ENCODE data around the gene IRX3.

Gene IRX3

GRCh38 chr16:54286366-54287130 is at the start of gene IRX3:
Gene IRX3, minus strand, starts transcription at chr16:54286787. Its CDS starts 737 bp downstream, at chr16:54286050.
- no peak for DNase-seq

DNA sequence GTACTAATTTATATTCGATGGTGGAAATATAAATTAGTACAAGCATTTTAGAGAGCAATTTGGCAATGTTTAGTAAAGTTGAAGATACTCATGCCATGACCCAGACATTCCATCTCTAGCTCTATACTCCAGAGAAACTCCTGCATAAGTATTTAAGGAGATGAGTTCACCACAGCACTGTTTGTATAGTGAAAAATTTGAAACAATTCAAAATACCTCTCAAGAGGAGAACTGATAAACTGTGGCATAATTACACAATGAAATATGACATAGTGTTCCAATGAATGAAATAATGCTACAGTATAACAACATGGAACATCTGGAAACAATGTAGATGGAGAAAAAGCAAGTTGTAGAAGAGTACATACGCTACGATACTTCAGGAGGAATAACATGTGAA is 48.6 kb upstream of the IRX3 start:
- no peak for DNase-seq

- no peak for DNase-seq
Measured at GRCh38 chr16:54334208-54334607, 47.6 kb upstream of the IRX3 start.

- DNase-seq: no peak
Measured at GRCh38 chr16:54331241-54332002, 44.8 kb upstream of the IRX3 start.

GRCh38 chr16:54327609-54328008 is 41.0 kb upstream of the IRX3 start:
- DNase-seq: no peak

- no peak for DNase-seq
Measured at GRCh38 chr16:54326266-54326662, 39.7 kb upstream of the IRX3 start.

DNA sequence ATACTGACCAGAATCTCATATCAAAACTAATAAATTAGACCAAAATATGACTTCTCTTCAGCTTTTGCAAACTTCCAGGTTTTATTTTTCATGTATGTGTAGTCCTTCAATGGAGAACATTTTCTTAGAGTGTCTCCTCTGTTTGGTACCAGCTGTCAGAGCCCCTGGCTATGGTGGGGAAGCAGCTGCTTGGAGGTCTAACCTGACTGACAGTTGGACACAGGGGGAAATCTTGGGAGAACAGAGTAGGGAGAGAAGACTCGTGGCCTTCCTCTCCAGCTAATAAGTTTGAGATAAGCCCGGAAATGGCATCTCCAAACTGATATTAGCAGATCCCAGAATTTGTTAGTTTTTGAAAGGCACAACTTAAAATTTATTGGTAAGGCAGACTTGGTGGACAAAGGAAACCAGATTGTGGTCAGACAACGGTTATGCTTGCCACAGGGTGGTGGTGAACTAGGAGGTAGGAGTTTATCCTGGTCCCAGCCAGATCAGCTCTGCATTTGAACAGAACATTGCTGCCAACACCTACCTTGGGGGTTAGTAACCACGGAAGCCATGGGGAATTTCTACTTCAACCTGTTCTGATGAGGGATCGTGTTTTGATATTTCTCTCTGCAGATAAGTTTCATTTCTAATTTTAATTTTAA is 39.2 kb upstream of the IRX3 start:
- DNase-seq: no peak

- DNase-seq: no peak
Measured at GRCh38 chr16:54324716-54325115, 38.1 kb upstream of the IRX3 start.

DNA sequence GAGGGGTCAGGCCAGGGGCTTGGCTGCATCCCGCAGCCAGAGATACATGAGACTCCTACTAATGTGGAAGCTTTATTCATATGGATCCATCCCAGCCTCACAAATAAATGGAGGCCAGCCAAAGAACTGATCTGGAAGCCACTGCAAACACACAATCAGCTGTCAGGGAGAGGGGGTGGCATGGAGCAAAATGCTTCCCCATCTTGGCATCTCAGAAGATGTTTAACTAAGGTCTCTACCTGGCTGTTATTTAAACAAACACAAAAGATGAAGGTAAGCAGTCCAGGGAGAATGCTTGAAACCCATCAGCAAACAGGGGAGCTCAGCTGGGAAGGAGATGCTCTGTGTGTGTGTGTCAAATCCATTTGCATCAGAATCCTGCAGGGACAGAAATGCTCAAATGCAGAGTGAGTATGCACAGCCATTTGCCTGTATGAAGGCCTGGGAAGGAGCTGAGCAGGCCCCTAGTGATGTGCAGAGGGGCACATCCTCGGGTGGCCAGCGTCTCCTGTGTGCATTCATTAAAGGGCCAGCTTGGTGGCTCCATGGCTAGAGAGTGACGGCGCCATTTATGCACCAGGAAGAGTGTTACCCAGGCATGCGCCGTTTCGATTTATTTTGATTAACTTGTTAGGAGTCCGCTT is 34.2 kb upstream of the IRX3 start:
- no peak for DNase-seq

GRCh38 chr16:54318941-54319340 is 32.4 kb upstream of the IRX3 start:
- no peak for DNase-seq

- DNase-seq: no peak
Measured at GRCh38 chr16:54317101-54317611, 30.6 kb upstream of the IRX3 start.

DNA sequence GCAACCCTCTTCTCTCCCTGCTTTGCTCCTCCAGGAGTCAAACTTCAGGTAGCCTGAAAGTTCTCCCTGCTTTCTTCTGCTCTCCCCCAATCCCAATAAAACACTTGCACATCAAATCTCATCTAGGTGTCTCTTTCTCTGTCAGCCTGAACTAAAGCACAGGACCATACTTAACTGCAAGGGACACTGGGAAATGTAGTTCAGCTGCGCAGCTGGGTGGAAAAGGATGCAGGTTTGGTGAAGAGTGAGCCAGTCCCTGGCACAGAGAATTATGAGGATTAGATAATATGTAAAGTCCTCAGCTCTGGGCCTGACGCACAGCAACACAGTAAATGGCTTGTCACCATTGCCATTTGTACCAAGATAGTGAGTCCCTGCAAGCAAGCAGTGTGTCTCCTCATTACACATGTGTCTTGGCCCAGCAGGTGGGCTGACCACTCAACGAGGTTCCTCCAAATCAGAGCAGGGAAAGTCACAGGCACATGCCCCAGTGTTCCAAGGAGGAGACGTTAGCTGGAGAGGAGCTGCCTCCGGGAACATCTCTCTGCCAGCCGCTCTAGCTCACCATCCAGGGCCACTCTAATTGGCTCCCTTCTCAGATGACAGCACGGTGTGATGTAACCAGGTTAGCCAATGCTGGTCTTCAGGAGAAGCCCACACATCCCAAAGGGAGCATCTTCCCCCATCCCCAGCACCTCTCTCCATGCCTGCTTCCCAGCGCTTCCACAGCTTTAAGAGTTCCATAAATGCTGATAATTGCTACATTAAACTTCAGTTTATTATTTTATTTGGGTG is 29.7 kb upstream of the IRX3 start:
- no peak for DNase-seq

GRCh38 chr16:54313789-54314188 is 27.2 kb upstream of the IRX3 start:
- DNase-seq: no peak

DNA sequence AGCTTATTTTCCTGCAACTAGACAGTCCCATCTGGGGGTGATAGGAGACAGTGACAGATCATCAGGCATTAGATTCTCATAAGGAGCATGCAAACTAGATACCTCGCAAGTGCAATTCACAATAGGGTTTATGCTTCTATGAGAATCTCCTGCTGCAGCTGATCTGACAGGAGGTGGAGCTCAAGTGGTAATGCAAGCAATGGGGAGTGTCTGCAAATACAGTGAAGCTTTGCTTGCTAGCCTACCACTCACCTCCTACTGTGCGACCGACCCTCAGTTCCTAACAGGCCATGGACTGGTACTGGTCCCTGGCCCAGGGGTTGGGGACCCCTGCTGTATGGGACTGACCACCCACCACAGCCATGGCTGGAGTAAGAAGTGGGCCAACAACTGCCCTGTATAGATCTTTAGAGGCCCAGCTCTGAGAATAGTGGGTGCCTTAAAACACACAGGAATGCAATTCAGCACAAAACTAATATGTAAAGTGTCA is 26.0 kb upstream of the IRX3 start:
- no peak for DNase-seq

DNA sequence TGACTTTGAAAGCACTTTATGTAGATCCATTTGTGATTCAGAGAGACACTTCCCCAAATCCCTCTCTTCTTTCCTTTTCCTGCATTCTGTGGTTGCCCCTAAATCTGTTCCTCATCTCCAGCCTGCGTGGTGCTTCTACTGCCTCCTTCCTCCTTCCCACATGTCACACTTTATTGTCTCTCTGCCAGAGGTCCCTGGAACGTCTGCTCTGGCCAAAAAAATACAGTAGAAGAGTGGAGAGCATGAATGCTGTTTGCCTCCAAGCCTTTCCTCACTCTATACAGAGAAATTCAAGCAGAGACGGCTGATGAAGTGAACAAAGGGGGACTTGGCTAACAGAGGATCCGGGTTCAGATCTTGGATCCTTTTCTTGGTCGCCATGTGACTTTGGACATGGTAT is 22.8 kb upstream of the IRX3 start:
- DNase-seq: no peak

GRCh38 chr16:54305080-54305479 is 18.5 kb upstream of the IRX3 start:
- DNase-seq: no peak

DNA sequence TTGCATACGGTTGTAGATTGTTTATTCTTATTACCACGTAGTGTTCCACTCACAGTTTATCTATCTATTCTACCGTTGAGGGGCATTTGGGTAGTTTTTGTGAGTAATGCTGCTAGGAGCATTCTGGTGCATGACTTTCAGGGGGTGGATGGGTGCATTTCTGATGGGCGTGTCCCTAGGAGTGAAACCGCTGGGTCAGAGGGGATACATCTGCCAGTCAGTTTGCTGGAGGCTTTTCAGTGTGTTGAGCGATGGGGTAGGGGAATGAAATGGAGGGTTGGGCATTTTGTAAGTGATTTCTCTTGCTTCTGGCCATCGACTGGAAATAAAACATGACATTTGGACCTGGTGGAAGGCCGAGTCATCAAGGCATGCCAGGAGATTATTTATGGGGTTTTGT is 17.0 kb upstream of the IRX3 start:
- DNase-seq: no peak

DNA sequence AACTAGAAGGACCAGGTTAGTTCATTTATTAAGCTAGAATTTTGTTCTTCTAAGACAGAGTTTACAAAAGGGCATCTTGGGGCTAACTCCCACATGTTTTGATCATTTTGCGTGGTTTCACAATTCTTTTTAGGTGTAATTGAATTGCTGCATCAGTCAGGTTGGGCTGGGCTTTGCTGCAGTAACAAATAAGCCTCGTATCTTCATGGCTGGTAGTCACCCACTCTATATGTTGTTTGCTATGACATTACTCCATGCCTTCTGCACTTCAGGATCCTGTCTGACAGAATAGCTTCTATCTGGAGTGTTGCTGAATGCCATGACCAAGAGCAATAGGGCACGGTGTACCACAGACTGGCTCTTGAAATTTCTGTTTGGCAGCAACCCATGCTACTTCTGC is 10.6 kb upstream of the IRX3 start:
- DNase-seq: no peak

DNA sequence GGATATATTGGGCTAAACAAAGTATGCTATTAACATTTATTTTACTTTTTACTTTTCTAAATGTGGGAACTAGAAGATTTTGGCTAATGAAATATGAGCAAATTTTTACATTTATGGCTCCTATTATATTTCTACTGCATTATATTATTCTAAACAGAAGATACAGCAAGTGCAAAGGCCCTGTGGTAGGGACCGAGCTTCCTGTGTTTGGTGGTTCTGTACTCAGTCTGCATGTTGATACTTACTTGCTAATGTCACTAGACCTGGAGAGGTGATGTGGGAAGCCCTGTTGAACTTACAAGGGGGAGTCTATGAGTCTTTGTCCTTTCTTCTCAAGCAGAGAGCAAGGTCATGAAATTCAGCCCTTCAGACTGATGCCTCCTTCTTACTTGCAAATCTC is 10.0 kb upstream of the IRX3 start:
- no peak for DNase-seq

GRCh38 chr16:54291656-54292487 is 5.3 kb upstream of the IRX3 start:
- DNase-seq: no peak

Measured in stimulated activated CD8-positive, alpha-beta memory T cell treated with anti-CD3 and anti-CD28 coated beads, Interleukin-4, amount 100 ng/mL, for 48 hours (primary cell).